ENCODE measurements around the gene PLOD3.

The PLOD3 gene

DNA sequence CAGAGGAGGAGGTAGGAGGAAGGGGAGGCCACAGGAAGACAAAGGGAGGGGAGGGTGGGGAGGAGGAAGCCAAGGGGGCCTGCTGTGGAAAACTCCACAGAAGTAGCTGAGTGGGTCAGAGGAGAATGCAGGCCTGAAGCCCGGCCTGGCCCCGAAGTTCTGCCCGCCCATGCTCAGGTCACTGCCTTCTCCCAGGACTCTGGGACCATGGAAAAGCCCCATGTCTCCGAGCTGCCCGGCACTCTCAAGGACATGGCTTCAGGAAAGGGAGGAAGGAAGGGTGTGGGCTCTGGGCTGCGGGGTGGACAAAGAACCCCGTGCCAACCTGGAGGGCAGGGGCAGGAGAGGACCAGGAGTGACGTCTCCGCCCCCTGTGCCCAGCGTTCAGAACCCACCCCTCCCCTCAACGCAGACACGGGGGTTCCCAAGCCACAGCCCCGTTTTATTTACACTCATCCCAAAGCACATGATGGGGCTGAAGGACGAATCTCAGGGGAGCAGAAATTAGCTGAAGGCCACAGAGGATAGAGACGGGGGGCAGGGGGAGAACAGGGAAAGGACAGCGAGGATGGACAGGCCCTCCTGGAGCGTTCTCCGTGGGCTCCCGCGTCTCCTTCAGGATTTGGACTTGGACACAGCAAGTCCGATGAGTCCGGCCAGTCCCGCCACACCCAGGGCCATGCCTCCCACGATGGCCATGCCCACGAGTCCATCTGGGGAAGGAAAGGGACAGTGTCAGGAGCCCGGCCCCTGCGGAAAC lies 22.0 kb upstream of the PLOD3 start:
- DNase-seq (ENCODE audit: low read depth in 2 of 2), result no peak

DNA sequence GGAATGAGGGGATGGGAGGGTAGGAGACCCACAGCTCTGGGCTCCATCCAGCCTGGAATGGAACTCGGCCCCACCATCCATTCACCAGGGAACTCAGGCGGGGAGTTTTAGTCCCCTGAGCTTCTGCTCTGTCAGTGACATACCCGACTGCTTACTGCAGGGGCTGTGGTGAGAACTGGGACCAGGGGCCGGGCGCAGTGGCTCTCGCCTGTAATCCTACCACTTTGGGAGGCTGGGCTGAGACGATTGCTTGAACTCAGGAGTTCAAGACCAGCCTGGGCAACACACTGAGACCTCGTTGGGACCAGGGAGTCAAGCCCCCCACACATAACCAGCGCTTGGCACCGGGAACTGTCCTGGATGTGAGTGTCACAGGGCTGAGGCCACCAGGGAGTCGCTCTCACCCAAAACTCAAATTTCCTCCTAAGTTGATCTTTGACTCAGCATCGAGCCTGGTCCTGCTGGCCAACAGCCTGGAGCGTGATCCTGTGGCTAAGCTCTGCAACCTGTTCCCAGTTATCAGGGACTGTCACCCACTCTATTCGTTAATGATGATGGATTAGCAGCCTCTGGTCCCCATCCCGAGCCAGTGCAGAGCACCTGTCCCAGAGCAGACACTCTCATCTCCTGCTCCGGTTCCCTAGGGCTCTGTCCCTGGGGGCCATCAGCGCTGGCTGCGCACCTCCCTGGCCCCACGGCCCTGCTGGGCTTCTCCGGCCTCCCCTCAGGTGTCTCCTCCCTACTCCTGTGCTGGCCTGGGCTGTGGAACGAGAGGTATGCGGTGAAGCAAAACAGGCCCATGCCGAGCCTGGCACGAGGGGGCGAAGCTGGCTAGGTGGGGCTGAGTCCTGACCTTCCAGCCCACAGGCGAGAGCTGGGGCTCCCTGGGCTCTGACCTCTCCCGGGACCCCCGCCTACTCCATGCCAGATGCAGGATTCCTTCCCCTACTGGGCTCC lies 21.1 kb upstream of the PLOD3 start:
- DNase-seq (ENCODE audit: low read depth in 2 of 2), result no peak

DNA sequence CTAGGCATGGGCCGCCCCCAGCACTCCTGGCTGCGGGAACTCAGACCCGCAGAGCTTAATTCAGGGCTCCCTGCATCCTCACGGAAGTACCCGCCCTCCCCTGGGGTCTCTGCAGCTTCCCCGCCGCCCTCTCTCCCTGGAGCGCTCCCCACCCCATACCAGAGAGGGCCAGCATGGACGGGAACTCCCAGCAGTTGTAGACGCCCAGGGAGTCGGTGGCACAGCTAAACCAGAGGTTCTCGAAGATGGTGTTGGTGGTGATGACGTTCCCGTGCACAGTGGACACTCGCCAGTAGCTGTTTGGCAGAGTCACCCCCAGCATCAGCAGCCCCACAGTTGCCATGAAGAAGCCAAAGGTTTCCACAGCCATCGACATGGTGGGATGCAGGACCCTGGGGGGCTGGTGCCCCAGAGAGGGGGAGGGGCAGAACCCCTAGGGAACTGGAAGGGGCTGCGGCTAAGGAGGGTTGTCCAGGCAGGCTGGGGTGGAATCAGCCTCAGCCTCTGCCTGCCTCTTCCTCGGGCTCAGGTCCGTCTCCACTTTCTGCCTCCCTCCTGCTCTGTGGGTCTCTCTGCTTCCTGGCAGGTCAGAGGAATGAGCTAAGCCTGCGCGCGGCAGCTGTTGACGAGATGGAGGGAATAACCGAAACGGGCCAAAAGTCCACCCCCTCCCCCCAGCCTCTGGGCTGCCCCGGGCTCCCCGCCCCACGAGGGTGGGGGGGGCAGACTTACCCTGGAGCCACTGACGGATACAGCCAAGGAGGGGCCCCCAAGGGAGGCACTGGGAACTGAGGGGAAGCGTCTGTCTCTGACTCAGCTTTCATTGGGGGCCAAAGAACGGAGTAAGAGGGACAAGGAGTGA lies 20.1 kb upstream of the PLOD3 start, which contains the start of gene CLDN15:
CLDN15 (minus strand) TSS at position 597 of the 862 bp plus-strand sequence; CDS start at position 376, 221 bp downstream.
- DNase-seq (ENCODE audit: low read depth in 2 of 2), result no peak

DNA sequence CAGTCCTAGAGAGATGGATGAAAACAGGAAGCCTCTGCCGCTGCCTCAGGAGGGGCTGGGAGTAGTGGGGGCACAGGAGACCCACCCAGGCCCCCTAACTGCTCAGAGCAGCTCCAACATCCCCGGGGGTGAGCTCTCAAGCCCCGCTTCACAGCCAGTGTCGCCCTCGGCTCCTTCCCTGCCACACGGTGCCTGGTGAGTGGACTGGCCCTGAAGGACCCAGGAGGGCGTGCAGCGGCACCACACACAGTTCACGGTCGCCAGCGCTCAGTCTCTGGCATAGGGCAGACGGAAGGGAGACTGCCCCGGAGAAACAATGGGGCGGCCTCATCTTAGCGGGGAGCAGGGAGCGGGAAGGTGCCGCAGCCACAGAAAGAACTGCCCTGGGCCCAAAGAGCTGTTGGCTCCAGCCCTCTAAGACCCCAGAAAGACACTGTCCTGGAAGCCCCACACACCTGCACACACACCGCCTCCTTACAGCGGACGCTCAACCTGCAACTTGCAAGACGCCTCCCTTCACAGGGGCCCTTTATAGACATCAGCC lies 19.0 kb upstream of the PLOD3 start:
- DNase-seq (ENCODE audit: low read depth in 2 of 2), result no peak

DNA sequence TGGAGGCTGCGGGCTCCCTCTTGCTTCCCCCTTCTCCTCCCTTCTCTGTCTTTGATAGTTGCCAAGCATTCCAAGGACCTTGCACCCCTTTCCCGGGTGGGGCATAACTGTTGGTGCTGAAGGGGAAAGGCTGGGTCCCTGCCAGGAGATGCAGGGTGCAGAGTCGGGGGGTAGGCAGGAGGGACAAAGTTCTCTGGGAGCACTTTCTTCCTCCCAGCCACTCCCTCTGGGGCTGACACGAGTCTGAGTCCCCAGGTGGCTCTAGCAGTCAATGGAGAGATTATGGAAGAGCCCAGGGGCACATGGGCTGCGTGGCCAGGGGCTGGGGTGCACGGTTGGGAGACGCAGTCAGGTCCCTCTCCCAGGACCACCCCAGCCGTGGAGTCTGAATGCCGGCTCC lies 18.1 kb upstream of the PLOD3 start:
- DNase-seq (ENCODE audit: low read depth in 2 of 2), result no peak

DNA sequence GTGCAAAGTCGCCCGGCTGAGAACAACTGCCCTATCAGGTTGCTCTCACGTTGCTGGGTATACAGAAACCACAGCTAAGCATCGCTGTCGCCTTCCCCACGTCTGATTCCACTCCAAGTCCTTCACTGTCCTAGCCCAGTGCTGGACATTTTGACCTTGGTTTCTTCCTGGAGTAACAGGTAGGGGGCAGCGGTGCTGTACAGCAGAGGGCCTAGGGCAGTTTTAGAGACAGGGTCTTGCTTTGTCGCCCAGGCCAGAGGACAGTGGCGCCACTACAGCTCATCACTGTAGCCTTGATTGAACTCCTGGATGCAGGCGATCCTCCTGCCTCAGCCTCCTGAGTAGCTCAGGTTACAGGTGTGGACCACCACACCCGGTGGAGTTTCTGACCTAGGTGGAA lies 17.7 kb upstream of the PLOD3 start:
- no peak for DNase-seq (ENCODE audit: low read depth in 2 of 2)

DNA sequence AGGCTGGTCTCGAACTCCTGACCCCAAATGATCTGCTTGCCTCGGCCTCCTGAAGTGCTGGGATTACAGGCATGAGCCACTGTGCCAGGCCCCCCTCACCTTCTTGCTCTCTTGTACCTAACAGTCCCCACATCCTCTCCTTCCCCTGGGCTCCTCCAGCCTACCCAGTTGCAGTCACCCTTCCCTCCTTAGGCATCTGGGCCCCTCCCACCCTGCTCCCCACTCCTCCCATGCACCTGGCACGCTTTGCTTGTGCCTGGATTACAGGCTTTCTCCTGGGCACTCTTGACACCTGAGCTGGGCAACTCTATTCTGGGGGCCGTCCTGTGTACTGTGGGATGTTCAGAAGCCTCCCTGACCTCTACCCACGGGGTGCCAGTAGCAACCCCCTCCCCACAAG lies 17.3 kb upstream of the PLOD3 start:
- DNase-seq (ENCODE audit: low read depth in 2 of 2), result no peak

DNA sequence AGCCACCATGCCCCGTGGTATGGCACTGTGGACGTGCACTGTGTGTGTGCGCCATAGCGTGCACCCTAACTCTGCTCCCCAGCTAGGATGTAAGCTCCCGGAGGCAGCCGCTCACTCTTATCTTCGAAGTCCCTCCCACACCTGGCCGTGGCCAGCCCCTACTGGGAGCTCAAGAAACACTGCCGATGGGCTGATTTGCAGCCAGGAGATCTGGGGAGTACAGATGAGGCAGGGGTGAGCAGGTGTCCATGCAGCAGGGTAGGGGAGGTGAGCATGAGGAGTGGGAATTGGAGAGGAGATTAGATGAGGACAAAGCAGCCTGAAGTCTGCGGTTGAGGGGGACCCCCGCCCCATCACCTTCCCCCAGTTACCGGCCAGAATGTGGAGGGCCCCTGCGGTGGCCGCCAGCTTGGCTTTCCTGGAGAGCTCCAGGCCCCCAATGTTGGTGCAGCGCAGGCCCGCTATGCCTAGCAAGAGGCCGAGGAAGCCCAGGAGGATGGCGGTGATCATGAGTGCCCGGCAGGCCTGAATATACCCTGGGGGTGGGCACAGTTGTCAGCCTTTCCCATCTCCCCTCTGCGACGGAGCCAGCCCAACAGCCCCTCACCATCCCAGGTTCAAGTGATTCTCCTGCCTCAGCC lies 16.6 kb upstream of the PLOD3 start:
- no peak for DNase-seq (ENCODE audit: low read depth in 2 of 2)

DNA sequence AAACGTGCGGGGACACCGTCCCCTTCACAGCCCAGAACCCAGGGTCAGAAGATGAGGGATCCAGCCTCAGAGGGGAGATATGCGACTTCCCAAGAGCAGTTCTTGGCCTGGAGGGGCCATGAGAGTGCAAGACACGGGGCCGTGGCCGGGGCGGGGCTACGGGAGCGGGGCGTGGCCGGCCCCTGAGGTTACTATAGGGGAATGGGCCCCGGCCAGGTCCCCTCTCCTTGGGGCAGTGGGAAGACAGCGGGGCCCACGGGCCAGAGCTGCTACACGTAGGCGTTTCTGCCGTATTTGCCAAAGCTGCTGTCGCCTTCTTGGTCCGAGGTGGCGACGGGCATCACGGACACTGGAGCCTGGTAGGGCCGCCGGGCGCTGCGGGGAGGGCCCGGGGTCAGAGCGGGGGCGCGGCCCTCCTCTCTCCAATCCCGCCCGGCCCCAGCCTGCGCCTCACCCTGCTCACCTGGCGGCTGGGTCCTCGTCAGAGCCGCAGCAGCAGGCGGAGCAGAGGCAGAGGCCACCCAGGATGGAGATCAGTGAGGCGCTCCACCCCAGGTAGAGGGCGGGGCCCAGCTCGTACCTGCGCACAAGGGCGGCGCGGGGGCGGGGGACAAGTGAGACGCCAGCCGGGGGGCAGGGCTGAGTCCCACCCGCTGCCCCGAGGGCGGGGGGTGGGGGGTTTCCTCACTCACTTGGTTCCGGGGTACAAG lies 14.9 kb upstream of the PLOD3 start:
- DNase-seq (ENCODE audit: low read depth in 2 of 2), result no peak

DNA sequence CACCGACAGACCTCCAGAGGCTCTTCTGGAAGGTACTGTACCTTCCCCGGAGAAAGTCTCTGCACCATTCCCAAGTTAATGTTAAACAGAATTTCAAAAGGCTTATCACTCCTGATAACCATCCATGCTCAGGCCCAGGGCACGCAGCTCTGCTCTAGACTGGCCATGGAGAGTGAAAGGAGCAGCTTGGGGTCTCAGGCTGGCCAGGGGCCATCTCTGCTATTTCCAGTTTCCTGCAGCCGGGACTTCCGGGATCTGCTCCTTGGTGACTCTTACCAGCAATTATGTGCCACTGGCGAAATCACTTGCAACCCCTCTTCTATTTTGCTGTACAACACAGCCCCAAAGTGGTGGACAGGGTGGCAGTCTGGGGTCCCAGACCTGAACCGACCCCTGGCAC lies 14.3 kb upstream of the PLOD3 start:
- DNase-seq (ENCODE audit: low read depth in 2 of 2), result no peak

DNA sequence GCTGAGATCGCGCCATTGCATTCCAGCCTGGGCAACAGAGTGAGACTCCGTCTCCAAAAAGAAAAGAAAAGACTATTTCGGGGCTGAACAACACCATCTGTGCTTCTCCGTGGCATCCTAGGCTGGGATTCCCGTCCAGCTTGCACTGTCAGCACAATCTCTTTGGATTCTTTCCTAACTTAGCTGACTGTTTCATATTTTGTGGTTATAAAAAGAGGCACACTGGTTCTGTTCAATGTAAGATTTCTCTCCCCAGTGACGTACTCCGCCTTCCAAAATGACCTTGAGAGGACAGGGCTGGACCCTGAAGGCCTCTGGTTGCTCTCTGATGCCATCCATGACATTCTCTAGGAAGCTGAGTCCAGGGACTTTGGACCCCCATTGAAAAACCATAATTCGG lies 9.3 kb upstream of the PLOD3 start:
- DNase-seq (ENCODE audit: low read depth in 2 of 2), result no peak

DNA sequence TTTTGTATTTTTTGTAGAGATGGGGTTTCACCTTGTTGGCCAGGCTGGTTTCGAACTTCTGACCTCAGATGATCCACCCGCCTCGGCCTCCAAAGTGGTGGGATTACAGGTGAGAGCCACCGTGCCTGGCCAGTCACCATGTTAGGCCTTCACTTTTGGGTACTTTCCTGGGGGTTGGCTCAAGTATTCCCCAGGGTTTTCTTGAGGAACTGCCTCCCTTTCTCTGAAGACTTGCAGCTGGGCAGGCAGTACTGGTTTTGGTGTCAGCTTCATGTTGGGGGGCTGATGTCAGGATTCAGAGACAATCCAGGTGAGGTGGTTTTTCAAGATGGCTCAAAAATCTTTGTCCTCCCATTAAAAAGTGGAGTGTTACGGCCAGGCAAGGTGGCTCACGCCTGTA lies 8.3 kb upstream of the PLOD3 start:
- no peak for DNase-seq (ENCODE audit: low read depth in 2 of 2)

DNA sequence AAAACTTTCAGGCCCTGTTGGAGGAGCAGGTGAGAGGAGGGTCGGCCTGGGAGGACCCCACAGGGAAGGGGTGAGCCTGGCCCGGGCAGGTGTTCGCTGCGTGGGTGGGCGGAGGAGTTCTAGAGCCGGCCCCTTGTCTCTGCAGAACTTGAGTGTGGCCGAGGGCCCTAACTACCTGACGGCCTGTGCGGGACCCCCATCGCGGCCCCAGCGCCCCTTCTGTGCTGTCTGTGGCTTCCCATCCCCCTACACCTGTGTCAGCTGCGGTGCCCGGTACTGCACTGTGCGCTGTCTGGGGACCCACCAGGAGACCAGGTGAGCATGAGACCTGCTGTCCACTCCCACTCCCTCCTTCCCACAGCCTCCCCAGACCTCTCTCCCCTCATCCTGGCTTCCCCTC lies 6.1 kb upstream of the PLOD3 start:
- no peak for DNase-seq (ENCODE audit: low read depth in 2 of 2)

DNA sequence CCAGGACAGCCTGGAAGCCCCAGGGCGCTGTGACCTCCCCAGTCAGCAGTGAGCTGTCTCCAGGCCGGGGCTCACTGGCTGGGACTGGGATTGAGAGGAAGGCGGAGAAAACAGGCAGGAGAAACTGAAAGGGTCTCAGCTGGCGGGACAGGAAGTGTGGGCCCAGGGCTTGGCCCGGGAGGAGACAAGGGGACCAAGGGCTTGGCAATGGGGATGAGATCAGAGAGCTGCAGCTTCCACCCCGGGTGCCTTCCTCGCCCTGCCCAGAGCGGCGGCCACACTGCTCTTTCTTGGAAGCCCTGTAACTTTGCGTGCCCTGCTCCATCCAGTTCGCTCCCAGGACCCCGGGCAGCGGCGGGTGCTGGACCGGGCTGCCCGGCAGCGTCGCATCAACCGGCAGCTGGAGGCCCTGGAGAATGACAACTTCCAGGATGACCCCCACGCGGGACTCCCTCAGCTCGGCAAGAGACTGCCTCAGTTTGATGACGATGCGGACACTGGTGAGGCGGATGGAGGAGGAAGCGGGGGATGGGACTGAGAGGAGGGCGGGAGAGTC lies 5.0 kb upstream of the PLOD3 start:
- no peak for DNase-seq (ENCODE audit: low read depth in 2 of 2)

DNA sequence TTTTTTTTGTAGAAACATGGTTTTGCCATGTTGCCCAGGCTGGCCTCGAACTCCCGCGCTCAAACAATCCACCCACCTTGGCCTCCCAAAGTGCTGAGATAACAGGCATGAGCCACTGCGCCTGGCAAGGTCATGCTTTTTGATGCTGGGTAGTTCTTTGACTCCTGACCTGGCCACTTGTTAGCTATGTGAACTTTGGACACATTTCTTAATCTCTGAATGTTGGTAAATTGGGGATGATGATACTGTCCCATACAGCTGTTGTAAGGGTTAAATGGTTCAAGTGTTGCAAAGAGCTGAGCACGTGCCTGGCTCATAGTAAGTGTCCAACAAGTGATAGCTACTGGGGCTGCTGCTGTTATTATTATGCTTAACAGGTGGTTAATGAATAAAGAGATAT lies 2.9 kb upstream of the PLOD3 start:
- DNase-seq (ENCODE audit: low read depth in 2 of 2), result no peak

DNA sequence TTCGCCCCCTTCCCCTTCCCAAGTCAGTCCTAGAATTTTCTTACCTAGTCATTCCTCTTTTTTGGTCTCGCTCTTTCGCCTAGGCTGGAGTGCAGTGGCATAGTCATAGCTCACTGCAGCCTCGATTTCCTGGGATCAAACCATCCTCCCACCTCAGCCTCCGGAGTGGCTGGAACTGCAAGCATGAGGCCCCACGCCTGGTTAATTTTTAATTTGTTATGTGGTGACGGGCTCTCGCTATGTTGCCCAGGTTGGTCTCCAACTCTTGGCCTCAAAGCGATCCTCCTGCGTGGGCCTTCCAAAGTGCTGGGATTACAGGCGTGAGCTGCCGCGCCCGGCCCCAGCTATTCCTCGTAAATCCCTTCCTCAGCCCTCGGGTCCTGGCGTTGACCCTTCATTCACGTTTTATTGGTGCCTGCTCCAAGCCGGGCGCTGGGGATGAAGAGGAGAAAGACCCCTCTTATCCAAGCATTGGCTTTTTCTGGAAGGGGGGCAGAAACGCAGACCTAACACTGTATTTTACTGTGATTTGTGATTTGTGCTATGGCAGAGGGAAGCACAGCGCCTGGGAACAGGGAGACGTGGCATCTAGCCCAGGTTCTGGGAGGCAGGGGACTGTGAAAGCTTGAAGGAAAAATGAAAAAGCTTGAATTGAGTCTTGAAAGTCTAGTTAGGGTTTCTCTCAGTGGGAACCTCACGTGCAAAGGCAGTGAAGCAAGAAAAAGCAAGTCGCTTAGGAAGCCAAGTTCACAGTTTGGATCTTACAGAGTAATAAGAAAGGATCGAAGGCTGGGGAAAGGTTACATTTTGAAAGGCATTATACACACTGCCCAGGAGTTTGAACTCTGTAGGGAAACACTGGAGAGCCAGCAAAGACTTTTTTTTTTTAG lies 1.1 kb upstream of the PLOD3 start:
- DNase-seq (ENCODE audit: low read depth in 2 of 2), result no peak

DNA sequence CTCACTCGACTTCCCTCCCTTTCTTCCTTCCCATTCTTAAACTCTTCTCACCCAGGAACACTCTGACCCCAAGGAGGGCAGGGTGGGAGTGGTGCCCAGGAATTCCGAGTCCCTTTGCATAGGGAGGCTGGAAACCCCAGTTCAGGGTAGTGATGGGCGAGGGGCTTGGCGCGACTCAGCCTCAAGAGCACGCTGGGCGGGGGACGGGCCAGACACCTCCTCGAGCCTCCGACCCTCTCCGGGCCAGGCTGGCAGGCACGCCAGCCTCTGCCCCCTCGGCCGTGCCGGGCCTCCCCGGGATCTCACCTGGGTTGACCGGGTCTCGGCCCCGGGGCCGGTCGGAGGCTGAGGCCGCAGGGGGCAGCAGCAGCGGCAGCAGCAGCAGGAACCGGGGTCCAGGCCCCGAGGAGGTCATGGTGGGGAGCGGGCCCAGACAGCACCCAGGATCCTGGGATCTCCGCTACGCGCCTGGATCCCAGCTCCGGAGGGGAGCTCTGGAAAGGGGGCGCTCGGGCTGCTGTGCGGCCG lies 457 bp downstream of the PLOD3 start:
- no peak for DNase-seq (ENCODE audit: low read depth in 2 of 2)

DNA sequence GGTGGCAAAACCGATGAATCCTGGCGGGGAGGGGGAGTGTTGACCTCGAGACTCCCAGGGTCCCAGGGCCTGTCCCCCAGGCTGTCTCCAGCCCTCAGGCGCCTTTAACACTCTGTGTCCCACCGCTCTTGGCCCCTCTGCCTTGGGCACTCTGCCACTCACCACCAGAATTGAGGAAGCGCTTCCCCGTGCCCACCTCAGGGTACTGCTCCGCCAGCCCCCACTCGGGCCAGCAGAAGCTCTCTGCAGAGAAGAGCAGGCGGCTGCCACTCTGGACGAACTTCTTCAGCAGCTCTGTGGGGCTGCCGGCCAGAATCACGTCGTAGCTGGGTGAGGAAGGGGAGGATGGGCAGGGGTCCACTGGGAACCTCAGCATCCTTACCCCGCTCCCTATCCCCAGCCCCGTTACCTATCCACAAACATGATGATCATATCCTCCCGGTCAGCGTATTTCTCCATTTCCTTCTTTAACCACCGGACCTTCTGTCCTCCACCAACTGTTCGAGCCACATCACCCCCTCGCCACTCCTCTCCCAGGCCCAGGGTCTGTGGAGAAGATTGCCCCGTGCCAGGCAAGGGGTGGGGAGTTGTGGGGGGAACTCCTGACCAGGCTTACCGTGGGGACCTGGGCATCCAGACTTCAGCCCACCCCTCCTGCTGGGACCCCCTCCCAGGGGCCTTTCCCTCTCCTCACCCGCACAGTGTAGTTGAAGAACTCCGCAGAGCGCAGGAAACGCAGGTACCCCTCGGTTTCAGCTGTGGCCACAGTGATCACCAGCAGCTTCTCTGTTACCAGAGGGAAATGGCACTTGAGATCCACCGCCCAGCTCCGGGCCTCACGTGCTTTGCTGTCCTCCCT lies 1.2 kb downstream of the PLOD3 start:
- no peak for DNase-seq (ENCODE audit: low read depth in 2 of 2)
